BJ (cell line): ENCODE data around the gene NYNRIN. TPM values are rescaled to one million over a fixed set of nuclear protein-coding genes. Genes with fewer than 3 reads are reported as not detected.
A peak's percentile ranks its signal among the peaks of the same experiment; 100 is the strongest.
"Not testable (repeated sequence)": the region's sequence is repeated elsewhere in the genome, so short reads cannot be mapped to it uniquely, and the experiment has no call there.

Experiments used
- CTCF ChIA-PET: fragments of 350-600 bp; formaldehyde crosslinking; extraction: SDS; loops from one replicate; lab custom pipeline; 2021; ENCODE audit warnings: antibody characterized with exemption, inconsistent platforms; lab: Yijun Ruan, JAX
- POLR2A ChIA-PET: fragments of 300-600 bp; sonication (Branson Sonifier 250); formaldehyde crosslinking; extraction: SDS; loops from one replicate; lab custom pipeline; 2021; ENCODE audit warnings: antibody characterized with exemption; lab: Charles Lee
- DNase-seq: peaks from one replicate; pipeline ENCODE4 v3.0.0-alpha.2; 2011; ENCODE audit warnings: low read depth
- H3K27me3 ChIP-seq: 2 replicates; pipeline ENCODE4 v1.6.0; 2011; ENCODE audit warnings: low read length; ENCODE audit not compliant: control insufficient read depth, insufficient read depth
- H3K36me3 ChIP-seq: 2 replicates; pipeline ENCODE4 v1.5.1; 2011; ENCODE audit warnings: low read length; ENCODE audit not compliant: control insufficient read depth, insufficient read depth
- H3K4me3 ChIP-seq: 2 replicates; pipeline ENCODE4 v1.5.1; 2011; ENCODE audit warnings: low read depth, mild to moderate bottlenecking, control low read depth, low read length
- CTCF ChIP-seq: IDR thresholded peaks from 2 replicates; pipeline ENCODE4 v1.5.1; 2011; ENCODE audit warnings: low read depth, mild to moderate bottlenecking, control low read depth, inconsistent platforms, low read length, moderate library complexity; ENCODE audit not compliant: insufficient read depth
- polyA minus RNA-seq: library from RNA; depleted of rRNA, polyadenylated mRNA; stranded (reverse); fragments of >200 nt; gene quantifications from 2 replicates; pipeline ENCODE4 v1.2.3, GENCODE V29; 2011; rRNA and poly(A)+ RNA removed
- polyA plus RNA-seq: library from polyadenylated mRNA; depleted of rRNA; stranded (reverse); fragments of >200 nt; gene quantifications from 2 replicates; pipeline ENCODE4 v1.2.3, GENCODE V29; 2011; rRNA removed

The NYNRIN gene
- polyA plus RNA-seq (7.2 and 10.1 TPM in 2 replicates), polyA minus RNA-seq (9.0 and 12.6 TPM in 2 replicates)

- ChIA-PET POLR2A (interaction anchor here (0.6 to 0.7 kb wide), 3 partner anchors 10 to 157 kb away, joined by 3 to 9 read pairs (median 8); no protein-coding TSS in a partner anchor), CTCF (interaction anchor here (0.6 to 1.6 kb wide), 4 partner anchors 19 to 65 kb away, joined by 3 to 9 read pairs (median 3); partner anchors contain the start of genes CBLN3 and KHNYN)
- peak within 1 kb of the TSS; percentile 53 for H3K4me3 ChIP-seq
- DNase-seq = no peak
- H3K36me3 ChIP-seq = peaks cover 2% of the 10 kb centered on the region; the same call in 1 of the 2 replicates
- no peaks in the 10 kb centered on the region for H3K27me3 ChIP-seq
- no peak for TF ChIP-seq CTCF
Measured at GRCh38 chr14:24398653-24399446, at the start of gene NYNRIN. Gene NYNRIN (plus strand): TSS chr14:24399003. CDS start chr14:24399247, 244 bp downstream.

- no peak for TF ChIP-seq CTCF
- CTCF ChIA-PET = interaction anchor here (3.6 to 4.2 kb wide), 4 partner anchors 10 to 82 kb away, joined by 22 to 42 read pairs (median 32); partner anchors contain the start of genes ADCY4, CBLN3, KHNYN and RIPK3
- no peak for DNase-seq
- Histone ChIP-seq H3K36me3 (no peaks in the 10 kb centered on the region), H3K4me3 (no peak overlapping the region), H3K27me3 (peaks cover 6% of the 10 kb centered on the region; the same call in 1 of the 2 replicates)
- POLR2A ChIA-PET = no interaction called here
Measured at GRCh38 chr14:24349742-24350141, 49.1 kb upstream of the NYNRIN start.

GRCh38 chr14:24351517-24351916 lies 47.3 kb upstream of the NYNRIN start:
- no peak for DNase-seq
- Histone ChIP-seq H3K36me3 (no peaks in the 10 kb centered on the region), H3K27me3 (peaks cover 6% of the 10 kb centered on the region; the same call in 1 of the 2 replicates), H3K4me3 (no peak overlapping the region)
- ChIA-PET POLR2A (interaction anchor here (0.6 to 0.9 kb wide), 2 partner anchors 14 to 15 kb away, joined by 3 to 8 read pairs; no protein-coding TSS in a partner anchor), CTCF (interaction anchor here (0.8 to 4.2 kb wide), 9 partner anchors 11 to 86 kb away, joined by 3 to 42 read pairs (median 12); partner anchors contain the start of genes ADCY4, CBLN3, KHNYN and NFATC4)
- peak; percentile 18 for TF ChIP-seq CTCF

GRCh38 chr14:24353559-24354481 lies 45.0 kb upstream of the NYNRIN start:
- DNase-seq = no peak
- CTCF ChIA-PET = interaction anchor here (1.0 kb wide), 1 partner anchor 20 kb away, joined by 3 read pairs; no protein-coding TSS in a partner anchor
- no peaks in the 10 kb centered on the region for H3K36me3 ChIP-seq
- peaks cover 6% of the 10 kb centered on the region; the same call in 1 of the 2 replicates for H3K27me3 ChIP-seq
- H3K4me3 ChIP-seq = no peak overlapping the region
- TF ChIP-seq CTCF = no peak
- POLR2A ChIA-PET = no interaction called here

- H3K27me3 ChIP-seq, POLR2A ChIA-PET, DNase-seq, H3K4me3 ChIP-seq, CTCF ChIA-PET, H3K36me3 ChIP-seq: not testable (repeated sequence)
Measured at GRCh38 chr14:24354482-24354825, 44.3 kb upstream of the NYNRIN start.
